Measurements from ENCODE around the gene LRRC40. TPM values are rescaled to one million over a fixed set of nuclear protein-coding genes. Genes with fewer than 3 reads are reported as not detected.
"Not testable (repeated sequence)": the region's sequence is repeated elsewhere in the genome, so short reads cannot be mapped to it uniquely, and the experiment has no call there.

Gene LRRC40
- total RNA-seq, 1 donor from 2014 or later = 16.7 TPM

DNA sequence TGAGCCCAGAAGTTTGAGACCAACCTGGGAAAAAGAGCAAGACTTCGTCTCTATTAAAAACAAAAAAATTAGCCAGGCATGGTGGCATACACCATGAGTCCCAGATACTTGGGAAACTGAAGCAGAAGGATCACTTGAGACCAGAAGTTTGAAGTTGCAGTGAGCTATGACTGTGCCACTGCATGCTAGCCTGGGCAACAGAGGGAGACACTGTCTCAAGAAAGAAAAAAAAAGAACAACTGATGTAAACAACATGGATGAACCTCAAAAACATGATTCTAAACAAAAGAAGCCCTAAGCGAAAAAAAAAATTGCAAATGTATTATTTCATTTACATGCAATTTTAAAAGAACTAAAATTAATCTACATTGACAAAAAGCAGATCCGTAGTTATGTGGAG lies 9.0 kb downstream of the LRRC40 start:
- ATAC-seq (ENCODE audit: low read depth) (no peak), DNase-seq (no peak)
- H3K4me1 Mint-ChIP-seq = peaks cover 8% of the 10 kb centered on the region
- TF ChIP-seq, protein P1, sequence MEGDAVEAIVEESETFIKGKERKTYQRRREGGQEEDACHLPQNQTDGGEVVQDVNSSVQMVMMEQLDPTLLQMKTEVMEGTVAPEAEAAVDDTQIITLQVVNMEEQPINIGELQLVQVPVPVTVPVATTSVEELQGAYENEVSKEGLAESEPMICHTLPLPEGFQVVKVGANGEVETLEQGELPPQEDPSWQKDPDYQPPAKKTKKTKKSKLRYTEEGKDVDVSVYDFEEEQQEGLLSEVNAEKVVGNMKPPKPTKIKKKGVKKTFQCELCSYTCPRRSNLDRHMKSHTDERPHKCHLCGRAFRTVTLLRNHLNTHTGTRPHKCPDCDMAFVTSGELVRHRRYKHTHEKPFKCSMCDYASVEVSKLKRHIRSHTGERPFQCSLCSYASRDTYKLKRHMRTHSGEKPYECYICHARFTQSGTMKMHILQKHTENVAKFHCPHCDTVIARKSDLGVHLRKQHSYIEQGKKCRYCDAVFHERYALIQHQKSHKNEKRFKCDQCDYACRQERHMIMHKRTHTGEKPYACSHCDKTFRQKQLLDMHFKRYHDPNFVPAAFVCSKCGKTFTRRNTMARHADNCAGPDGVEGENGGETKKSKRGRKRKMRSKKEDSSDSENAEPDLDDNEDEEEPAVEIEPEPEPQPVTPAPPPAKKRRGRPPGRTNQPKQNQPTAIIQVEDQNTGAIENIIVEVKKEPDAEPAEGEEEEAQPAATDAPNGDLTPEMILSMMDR (IDR thresholded peaks at IDR 0.05) = no peak
- intact Hi-C loops (cut with micrococcal nuclease) = no loop called here
- no peaks in the 10 kb centered on the region for H3K27me3 Mint-ChIP-seq
- peaks cover 4% of the 10 kb centered on the region for H3K9me3 Mint-ChIP-seq
- no peak overlapping the region for H3K27ac Mint-ChIP-seq
- no peak overlapping the region for H3K4me3 Mint-ChIP-seq
- ChIA-PET POLR2A (no interaction called here), CTCF (no interaction called here)
- peaks cover 6% of the 10 kb centered on the region for H3K36me3 Mint-ChIP-seq (ENCODE audit: low read depth)

- H3K27ac Mint-ChIP-seq = no peak overlapping the region
- peaks cover 4% of the 10 kb centered on the region for H3K9me3 Mint-ChIP-seq
- ATAC-seq (ENCODE audit: low read depth) (no peak), DNase-seq (no peak)
- no peak overlapping the region for H3K4me3 Mint-ChIP-seq
- CTCF ChIA-PET = no interaction called here
- H3K36me3 Mint-ChIP-seq (ENCODE audit: low read depth) = peaks cover 6% of the 10 kb centered on the region
- intact Hi-C loops (cut with micrococcal nuclease) = no loop called here
- POLR2A ChIA-PET = no interaction called here
- H3K4me1 Mint-ChIP-seq = peaks cover 4% of the 10 kb centered on the region
- TF ChIP-seq, protein P1 (IDR thresholded peaks at IDR 0.05) = no peak
- H3K27me3 Mint-ChIP-seq = no peaks in the 10 kb centered on the region
Observed at GRCh38 chr1:70195342-70195741, 10.0 kb downstream of the LRRC40 start.

DNA sequence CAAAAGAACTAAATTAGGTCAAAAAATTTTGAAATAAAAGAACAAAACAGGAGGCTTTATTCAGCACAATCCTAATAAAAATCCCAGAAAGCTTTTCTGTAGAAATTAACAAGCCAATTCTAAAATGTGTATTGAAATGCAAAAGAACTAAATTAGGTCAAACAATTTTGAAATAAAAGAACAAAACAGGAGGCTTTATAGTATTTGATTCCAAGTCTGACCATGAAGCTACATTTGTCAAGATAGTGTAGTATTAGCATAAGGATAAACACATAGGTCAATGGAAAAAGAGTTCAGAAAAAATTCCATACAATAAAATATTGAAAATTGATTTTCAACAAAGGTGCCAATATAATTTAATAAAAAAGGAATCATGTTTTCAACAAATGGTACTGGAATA lies 10.8 kb downstream of the LRRC40 start:
- DNase-seq (no peak), ATAC-seq (ENCODE audit: low read depth) (no peak)
- peaks cover 4% of the 10 kb centered on the region for H3K4me1 Mint-ChIP-seq
- CTCF ChIA-PET = no interaction called here
- TF ChIP-seq, protein P1 (IDR thresholded peaks at IDR 0.05) = no peak
- H3K4me3 Mint-ChIP-seq = no peak overlapping the region
- peaks cover 4% of the 10 kb centered on the region for H3K9me3 Mint-ChIP-seq
- peaks cover 6% of the 10 kb centered on the region for H3K36me3 Mint-ChIP-seq (ENCODE audit: low read depth)
- POLR2A ChIA-PET = no interaction called here
- no peak overlapping the region for H3K27ac Mint-ChIP-seq
- no peaks in the 10 kb centered on the region for H3K27me3 Mint-ChIP-seq
- intact Hi-C loops (cut with micrococcal nuclease) = no loop called here

DNA sequence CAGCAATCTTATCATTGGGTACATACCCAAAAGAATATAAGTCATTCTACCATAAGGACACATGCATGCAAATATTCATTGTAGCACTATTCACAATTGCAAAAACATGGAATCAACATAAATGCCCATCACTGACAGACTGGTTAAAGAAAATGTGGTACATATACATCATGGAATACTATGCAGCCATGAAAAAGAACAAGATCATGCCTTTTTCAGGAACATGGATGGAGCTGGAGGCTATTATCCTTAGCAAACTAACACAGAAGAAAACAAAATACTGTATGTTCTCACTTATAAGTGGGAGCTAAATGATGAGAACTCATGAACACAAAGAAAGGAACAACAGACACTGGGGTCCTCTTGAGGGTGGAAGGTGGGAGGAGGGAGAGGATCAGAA lies 12.9 kb downstream of the LRRC40 start:
- CTCF ChIA-PET; intact Hi-C loops (cut with micrococcal nuclease); H3K27me3 Mint-ChIP-seq; ATAC-seq (ENCODE audit: low read depth); H3K9me3 Mint-ChIP-seq; H3K4me1 Mint-ChIP-seq; H3K4me3 Mint-ChIP-seq; POLR2A ChIA-PET; DNase-seq; H3K27ac Mint-ChIP-seq: not testable (repeated sequence)
- peaks cover 12% of the 10 kb centered on the region for H3K36me3 Mint-ChIP-seq (ENCODE audit: low read depth)

DNA sequence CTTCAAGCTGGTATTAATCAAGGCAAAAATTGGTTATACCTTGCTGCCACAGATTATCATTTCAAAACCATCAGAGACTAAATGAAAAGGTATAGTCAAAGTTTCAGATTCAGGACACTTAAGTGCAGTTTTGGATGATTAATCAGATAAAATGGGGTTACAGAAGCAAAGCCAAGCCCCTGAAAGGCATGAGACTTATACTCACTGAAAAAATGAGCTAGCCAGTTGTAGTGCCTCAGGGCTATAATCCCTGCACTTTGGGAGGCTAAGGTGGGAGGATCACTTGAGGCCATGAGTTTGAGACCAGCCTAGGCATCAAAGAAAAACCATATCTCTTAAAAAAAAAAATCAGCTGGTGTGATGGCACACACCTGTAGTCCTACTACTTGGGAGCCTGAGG lies 15.2 kb downstream of the LRRC40 start:
- intact Hi-C loops (cut with micrococcal nuclease) = loop anchor here (2.0 kb wide), 1 partner anchor 17 kb away; no protein-coding TSS in a partner anchor
- ChIA-PET POLR2A (no interaction called here), CTCF (no interaction called here)
- Mint-ChIP-seq H3K4me3 (no peak overlapping the region), H3K4me1 (no peaks in the 10 kb centered on the region), H3K27me3 (no peaks in the 10 kb centered on the region), H3K36me3 (ENCODE audit: low read depth) (peaks cover 25% of the 10 kb centered on the region), H3K27ac (no peak overlapping the region), H3K9me3 (peaks cover 4% of the 10 kb centered on the region)
- TF ChIP-seq, protein P1 (IDR thresholded peaks at IDR 0.05) = no peak
- no peak for DNase-seq
- no peak for ATAC-seq (ENCODE audit: low read depth)

- POLR2A ChIA-PET = no interaction called here
- H3K4me1 Mint-ChIP-seq = no peaks in the 10 kb centered on the region
Observed at GRCh38 chr1:70188522-70188921, 16.9 kb downstream of the LRRC40 start.

DNA sequence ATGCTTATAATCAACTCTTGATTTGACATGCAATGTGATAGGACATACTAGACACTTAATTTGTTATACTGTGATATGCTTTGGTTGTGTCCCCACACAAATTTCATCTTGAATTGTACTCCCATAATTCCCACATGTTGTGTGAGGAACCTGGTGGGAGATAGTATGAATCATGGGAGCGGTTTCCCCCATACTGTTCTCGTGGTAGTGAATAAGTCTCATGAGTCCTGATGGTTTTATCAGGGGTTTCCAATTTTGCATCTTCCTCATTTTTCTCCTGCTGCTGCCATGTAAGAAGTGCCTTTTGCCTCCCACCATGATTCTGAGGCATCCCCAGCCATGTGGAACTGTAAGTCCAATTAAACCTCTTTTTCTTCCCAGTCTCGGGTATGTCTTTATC lies 20.2 kb downstream of the LRRC40 start:
- H3K36me3 Mint-ChIP-seq (ENCODE audit: low read depth) = peaks cover 46% of the 10 kb centered on the region
- H3K27ac Mint-ChIP-seq; H3K27me3 Mint-ChIP-seq; CTCF ChIA-PET; DNase-seq; H3K4me3 Mint-ChIP-seq; H3K9me3 Mint-ChIP-seq; ATAC-seq (ENCODE audit: low read depth); H3K4me1 Mint-ChIP-seq; POLR2A ChIA-PET; intact Hi-C loops (cut with micrococcal nuclease): not testable (repeated sequence)

More at GRCh38 chr1:70188522-70188921, 16.9 kb downstream of the LRRC40 start:
- DNase-seq (no peak), ATAC-seq (ENCODE audit: low read depth) (no peak)
- CTCF ChIA-PET = no interaction called here
- H3K36me3 Mint-ChIP-seq (ENCODE audit: low read depth) = peaks cover 35% of the 10 kb centered on the region
- no peak overlapping the region for H3K4me3 Mint-ChIP-seq
- peaks cover 4% of the 10 kb centered on the region for H3K9me3 Mint-ChIP-seq
- no peaks in the 10 kb centered on the region for H3K27me3 Mint-ChIP-seq
- TF ChIP-seq, protein P1 (IDR thresholded peaks at IDR 0.05) = no peak
- intact Hi-C loops (cut with micrococcal nuclease) = no loop called here
- no peak overlapping the region for H3K27ac Mint-ChIP-seq
